Activated T-cell treated with anti-CD3 and anti-CD28 coated beads, Interleukin-2, amount 50 U/mL, for 1 hour (primary cell): ENCODE results near the gene ATG101.
"Not testable (repeated sequence)": the region's sequence is repeated elsewhere in the genome, so short reads cannot be mapped to it uniquely, and the experiment has no call there.

Source experiments
- DNase-seq: peaks from one replicate; pipeline ENCODE4 v3.0.0-alpha.2; 2020

ATG101 gene

GRCh38 chr12:52080403-52081251, 10.8 kb downstream of the ATG101 start:
- no peak for DNase-seq

GRCh38 chr12:52081263-52081733, 11.5 kb downstream of the ATG101 start:
- DNase-seq, result peak; percentile 30

GRCh38 chr12:52082026-52082668, 12.4 kb downstream of the ATG101 start:
- no peak for DNase-seq

- no peak for DNase-seq
Observed at GRCh38 chr12:52082669-52082987, 12.8 kb downstream of the ATG101 start.

GRCh38 chr12:52082988-52083637, 13.3 kb downstream of the ATG101 start:
- DNase-seq, result peak; percentile 77

- no peak for DNase-seq
Observed at GRCh38 chr12:52083638-52083996, 13.8 kb downstream of the ATG101 start.

GRCh38 chr12:52084491-52085231, 14.9 kb downstream of the ATG101 start:
- no peak for DNase-seq

- DNase-seq, result no peak
Observed at GRCh38 chr12:52085682-52086180, 16.0 kb downstream of the ATG101 start.

DNA sequence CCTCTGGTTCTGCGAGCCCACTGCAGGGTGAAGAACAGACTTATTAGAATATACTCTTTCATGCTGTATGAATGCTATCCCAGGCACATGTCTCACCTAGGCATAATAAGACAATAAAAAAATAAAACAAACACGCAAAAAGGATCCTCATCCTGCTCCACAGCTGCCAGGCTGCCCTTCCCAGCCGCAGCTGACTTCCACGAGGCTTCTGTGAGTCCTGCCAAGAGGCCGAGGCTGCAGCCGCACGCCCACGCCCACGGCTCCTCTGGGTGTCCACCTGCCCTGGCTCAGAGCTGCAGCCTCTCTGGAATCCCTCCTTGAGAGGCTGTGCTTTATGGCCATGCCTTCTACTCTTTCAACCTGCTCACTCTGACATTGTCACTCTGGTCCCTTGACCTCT, 16.6 kb downstream of the ATG101 start:
- DNase-seq, result no peak

DNA sequence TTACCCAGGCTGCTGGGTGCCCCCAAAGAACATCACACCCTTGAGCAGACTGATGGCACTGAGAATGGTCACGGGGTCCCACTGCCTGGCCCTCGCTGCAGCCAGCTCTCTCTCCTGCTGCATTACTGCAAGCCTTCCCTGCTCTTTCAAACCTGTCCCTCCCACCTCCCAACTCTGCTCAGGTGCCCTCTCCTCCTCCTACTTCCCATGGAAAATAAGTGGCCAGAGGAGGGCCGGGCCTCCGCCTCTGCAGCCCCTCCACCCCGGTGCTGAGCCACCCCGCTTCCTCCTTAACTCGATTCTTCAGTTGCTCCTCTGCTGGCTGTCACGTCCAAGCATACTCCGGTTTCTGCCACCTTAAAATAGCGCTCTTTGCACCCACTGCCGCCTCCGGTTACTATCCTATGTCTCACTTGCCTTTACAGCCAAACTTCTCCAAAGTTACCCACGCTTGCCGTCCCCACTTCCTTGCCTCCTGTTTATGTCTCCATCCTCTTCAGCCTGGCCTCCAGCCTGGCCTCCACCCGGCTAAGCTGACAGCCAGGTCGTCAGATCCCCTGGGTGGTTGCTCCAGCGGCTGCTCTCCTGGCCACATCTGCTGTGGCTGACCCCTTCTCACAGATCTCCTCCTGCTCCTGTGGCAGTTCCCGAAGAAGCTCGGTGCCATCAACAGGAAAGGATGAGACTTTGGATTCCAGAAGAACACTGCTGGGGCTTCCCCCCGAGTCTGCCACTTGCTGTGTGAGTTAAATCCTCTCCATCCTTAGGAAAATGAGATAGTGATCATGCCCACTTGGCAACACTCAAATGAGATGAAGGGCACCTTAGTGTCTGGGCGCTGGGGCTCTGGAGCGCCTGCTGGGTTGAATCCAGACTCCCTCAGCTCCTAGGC, 17.4 kb downstream of the ATG101 start:
- DNase-seq, result no peak

GRCh38 chr12:52087961-52088820, 18.4 kb downstream of the ATG101 start:
- DNase-seq, result no peak

- no peak for DNase-seq
Observed at GRCh38 chr12:52089491-52089890, 19.7 kb downstream of the ATG101 start.

DNA sequence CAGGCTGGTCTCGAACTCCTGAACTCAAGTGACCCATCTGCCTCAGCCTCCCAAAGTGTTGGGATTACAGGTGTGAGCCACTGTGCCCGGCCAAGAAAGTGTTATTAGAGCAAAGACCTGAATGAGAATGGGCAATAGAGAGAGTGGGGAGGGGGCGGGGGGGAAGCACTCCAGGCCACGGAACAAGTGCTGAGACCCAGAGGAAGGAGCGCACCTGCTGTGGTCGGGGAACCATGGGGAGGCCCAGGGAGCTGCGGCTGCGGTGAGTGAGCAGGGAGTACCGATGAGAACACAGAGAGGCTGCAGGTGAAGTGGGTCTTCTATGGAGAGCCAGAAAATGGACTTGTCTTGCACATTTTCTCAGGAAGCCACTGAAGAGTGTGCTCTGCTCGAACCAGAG, 20.5 kb downstream of the ATG101 start:
- DNase-seq, result no peak

- no peak for DNase-seq
Observed at GRCh38 chr12:52091061-52091460, 21.3 kb downstream of the ATG101 start.

DNA sequence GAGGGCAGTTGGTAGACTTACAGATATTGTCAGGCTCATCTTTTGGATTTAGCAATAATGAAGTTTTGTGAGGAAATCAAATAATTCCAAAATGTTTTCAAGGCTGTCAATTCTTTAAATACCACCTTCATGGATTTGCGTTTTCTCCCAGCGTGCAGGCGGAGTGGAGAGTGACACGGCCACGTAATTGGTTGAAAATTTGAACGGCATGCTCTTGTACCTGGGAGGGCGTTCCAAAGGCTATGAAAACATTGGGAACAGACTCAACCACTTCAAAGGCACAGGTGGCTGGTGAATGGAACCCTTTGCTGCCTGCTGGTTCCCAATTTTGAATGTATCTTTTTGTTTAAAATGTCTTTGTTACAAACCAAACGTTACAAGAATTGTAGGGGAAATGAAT, 22.1 kb downstream of the ATG101 start:
- DNase-seq, result no peak

DNA sequence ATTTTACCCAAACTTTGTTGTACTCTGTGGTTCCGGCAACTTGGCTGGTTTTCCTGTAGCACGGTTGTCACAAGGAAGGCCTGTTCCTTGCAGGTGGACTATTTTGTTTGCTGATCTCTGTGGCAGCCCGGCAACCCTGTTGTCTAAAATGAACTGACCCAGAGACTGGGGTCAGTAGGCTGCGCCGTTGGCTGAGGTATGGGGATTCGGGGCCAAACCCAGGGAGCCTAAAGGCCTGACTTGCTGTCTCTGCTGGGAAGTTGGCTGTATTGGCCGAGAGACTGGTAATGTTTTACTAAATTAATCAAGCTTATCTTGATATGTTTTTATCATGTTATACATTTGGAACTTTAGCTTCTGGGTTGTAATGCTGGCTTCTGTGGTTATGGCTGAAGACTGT, 23.6 kb downstream of the ATG101 start:
- DNase-seq, result no peak

GRCh38 chr12:52096332-52097044, 26.7 kb downstream of the ATG101 start:
- DNase-seq, result no peak

GRCh38 chr12:52097045-52097666, 27.4 kb downstream of the ATG101 start:
- no peak for DNase-seq

- DNase-seq, result not testable (repeated sequence)
Observed at GRCh38 chr12:52104431-52105089, 34.8 kb downstream of the ATG101 start.
